ENCODE results near the gene SLC24A5.
A peak's percentile ranks its signal among the peaks of the same experiment; 100 is the strongest.

The SLC24A5 gene

GRCh38 chr15:48120745-48121144 lies at the start of gene SLC24A5:
TSS of gene SLC24A5 (plus strand) at chr15:48120990. CDS start at chr15:48121045, 55 bp downstream.
- DNase-seq, result no peak

- DNase-seq, result no peak
Observed at GRCh38 chr15:48072941-48073340, 47.8 kb upstream of the SLC24A5 start.

- no peak for DNase-seq
Observed at GRCh38 chr15:48073881-48074280, 46.9 kb upstream of the SLC24A5 start.

GRCh38 chr15:48076454-48076853 lies 44.3 kb upstream of the SLC24A5 start:
- no peak for DNase-seq

- DNase-seq, result no peak
Observed at GRCh38 chr15:48077616-48078184, 43.1 kb upstream of the SLC24A5 start.

- DNase-seq, result peak; percentile 15
Observed at GRCh38 chr15:48084759-48085590, 35.8 kb upstream of the SLC24A5 start.

- no peak for DNase-seq
Observed at GRCh38 chr15:48085591-48085930, 35.2 kb upstream of the SLC24A5 start.

- DNase-seq, result no peak
Observed at GRCh38 chr15:48086133-48086532, 34.7 kb upstream of the SLC24A5 start.

GRCh38 chr15:48086576-48086975 lies 34.2 kb upstream of the SLC24A5 start:
- peak; percentile 28 for DNase-seq

- no peak for DNase-seq
Observed at GRCh38 chr15:48087844-48088243, 32.9 kb upstream of the SLC24A5 start.

GRCh38 chr15:48089702-48090101 lies 31.1 kb upstream of the SLC24A5 start:
- no peak for DNase-seq

- DNase-seq, result no peak
Observed at GRCh38 chr15:48090115-48090514, 30.7 kb upstream of the SLC24A5 start.

- DNase-seq, result no peak
Observed at GRCh38 chr15:48090666-48091065, 30.1 kb upstream of the SLC24A5 start.

- DNase-seq, result no peak
Observed at GRCh38 chr15:48091522-48091921, 29.3 kb upstream of the SLC24A5 start.

GRCh38 chr15:48096355-48096786 lies 24.4 kb upstream of the SLC24A5 start:
- DNase-seq, result peak; percentile 20

GRCh38 chr15:48096813-48097212 lies 24.0 kb upstream of the SLC24A5 start:
- peak; percentile 91 for DNase-seq

- no peak for DNase-seq
Observed at GRCh38 chr15:48097264-48097663, 23.5 kb upstream of the SLC24A5 start.

- DNase-seq, result no peak
Observed at GRCh38 chr15:48101376-48101961, 19.3 kb upstream of the SLC24A5 start.

GRCh38 chr15:48102167-48102566 lies 18.6 kb upstream of the SLC24A5 start:
- no peak for DNase-seq

GRCh38 chr15:48103647-48104046 lies 17.1 kb upstream of the SLC24A5 start:
- DNase-seq, result no peak

- no peak for DNase-seq
Observed at GRCh38 chr15:48105936-48106335, 14.9 kb upstream of the SLC24A5 start.

- no peak for DNase-seq
Observed at GRCh38 chr15:48109212-48109611, 11.6 kb upstream of the SLC24A5 start.

- DNase-seq, result no peak
Observed at GRCh38 chr15:48109856-48110531, 10.8 kb upstream of the SLC24A5 start.

- DNase-seq, result peak; percentile 29
Observed at GRCh38 chr15:48112242-48112641, 8.5 kb upstream of the SLC24A5 start.

Data from NCI-H226 (cell line).